Measurements from ENCODE around the gene FAM13A.

FAM13A gene

DNA sequence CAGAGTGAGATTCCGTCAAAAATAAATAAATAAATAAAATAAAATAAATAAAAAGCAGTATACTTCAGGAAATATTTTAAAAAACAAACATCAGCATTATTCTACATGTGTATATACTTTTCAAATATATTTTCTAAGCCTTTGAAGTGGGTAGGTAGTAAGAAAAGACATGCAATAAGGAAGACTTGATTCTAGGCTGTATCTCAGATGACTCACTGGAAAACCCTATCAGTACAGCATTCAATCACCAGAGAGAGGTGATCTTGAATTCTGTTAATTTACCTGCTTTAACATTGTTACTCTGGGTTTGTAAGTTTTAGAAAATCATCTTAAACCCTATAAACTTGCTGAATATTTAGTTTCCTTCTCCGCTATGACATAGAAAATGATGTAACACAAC, 252.8 kb downstream of the FAM13A start:
- no peak for DNase-seq

DNA sequence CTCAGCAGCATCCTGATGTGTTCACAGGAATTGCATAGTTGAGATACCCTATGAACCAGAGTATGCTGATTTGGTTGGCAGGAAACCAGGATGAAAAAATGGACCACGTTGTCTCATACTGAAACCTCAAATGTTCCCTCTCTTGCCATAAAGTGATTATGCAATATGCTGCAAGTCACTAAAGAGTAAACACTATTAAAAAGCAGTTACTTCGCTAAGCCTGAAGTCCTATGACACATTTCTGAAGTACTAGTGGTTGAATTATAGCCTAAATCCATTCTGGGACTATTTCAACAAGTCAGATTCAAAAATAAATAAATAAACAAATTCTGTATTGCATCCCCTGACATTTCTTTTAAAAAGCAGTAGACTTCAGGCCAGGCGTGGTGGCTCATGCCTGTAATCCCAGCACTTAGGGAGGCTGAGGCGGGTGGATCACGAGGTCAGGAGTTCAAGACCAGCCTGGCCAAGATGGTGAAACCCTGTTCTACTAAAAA, 253.3 kb downstream of the FAM13A start:
- DNase-seq: no peak

DNA sequence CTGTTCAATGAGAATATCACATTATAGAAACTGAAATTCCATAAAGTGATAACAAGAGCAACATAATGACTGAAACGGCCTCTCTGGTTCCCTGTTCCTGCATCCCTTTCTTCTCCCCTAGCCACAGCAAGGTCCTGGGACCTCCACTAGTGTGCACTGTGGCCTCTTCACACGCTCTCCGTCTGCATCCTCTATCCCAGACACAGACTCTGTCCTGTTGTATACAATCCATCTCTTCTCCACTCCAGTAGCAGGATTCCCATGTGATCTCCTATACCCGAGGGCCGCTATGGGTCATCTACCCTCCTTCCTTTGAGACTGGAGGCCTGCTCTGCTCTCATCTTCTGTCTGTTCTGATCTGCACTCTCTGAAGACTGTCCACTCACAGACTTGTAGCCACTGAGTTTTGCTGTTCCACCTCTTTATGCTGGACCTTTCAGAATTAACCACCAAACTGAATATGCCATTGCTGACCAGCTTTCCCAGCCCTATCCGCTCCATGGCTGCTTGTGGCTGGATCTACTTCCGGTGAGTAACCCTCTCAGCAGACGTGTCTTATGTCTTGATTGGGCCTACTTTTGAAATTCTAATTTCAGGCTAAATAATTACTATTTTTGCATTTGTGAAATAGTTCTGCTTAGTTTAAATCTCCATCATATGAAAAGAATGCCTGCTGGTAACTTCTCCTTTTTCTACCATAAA, 254.2 kb downstream of the FAM13A start:
- no peak for DNase-seq

DNA sequence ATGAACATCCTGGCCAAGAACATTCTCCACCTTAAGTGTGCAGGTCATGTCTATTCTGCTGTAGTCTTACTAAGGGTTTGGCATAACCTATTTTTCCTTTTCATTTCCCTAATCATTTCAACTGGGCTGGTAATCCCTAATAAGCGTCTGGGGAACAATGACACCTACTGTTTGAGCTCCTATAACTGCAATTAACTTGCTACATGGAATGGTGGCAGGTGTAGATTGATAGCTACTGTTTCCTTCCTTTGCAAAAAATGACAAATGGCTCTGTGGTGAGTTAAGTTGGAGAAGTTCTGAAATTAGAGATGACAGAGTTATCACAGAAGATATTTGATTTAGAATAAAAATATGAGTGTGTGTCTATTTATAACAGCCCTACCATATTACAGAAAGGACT, 254.8 kb downstream of the FAM13A start:
- no peak for DNase-seq

DNA sequence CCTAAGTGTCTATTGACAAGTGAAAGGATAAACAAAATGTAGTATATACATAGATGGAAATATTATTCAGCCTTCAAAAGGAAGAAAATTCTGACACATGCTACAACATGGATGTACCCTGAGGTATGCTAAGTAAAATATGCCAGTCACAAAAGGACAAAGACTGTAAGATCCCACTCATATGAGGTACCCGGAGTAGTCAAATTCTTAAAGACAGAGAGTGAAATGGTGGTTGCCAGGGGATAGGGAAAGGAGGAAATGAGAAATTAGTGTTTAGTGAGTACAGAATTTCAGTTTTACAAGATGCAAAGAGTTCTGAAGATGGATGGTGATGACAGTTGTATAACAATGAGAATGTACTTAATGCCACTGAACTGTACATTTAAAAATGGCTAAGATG, 257.1 kb downstream of the FAM13A start:
- DNase-seq: no peak

DNA sequence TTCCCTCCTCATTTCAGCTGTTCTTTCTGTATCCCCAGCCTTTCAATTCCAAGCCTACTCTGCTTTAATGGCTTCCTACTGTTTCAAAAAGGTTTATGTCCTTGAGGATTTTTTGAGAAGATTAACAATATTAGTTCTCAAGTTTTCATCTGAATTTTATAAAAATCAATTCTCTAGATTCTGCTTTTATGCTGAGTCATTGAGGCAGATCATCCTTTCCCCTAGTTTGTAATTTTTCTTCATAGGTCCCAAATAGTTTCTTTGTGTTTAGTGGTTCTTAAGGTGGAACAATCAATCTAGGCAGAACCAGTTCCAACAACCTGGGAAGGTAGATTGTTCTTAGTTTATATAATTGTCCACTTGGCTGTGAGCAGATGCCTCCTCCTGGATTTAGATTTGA, 259.3 kb downstream of the FAM13A start:
- DNase-seq: no peak

DNA sequence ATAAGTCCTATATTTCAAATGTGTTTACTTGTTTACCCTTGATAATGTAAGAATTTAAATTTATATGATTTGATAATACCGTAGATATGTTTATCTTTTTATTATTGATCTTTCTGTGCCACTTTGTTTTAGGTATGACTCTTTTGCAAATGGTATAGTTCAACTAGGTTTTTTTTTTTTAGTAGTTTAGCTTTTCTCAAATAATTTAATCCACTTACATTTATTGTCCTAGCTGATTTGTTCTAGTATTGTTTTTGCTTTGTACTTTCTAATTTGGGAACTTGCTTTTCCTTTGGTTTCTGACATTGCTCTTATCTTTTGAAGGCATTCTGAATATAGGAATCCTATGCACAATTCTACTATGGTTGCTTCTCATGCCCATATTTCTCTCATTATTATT, 260.4 kb downstream of the FAM13A start:
- no peak for DNase-seq

DNA sequence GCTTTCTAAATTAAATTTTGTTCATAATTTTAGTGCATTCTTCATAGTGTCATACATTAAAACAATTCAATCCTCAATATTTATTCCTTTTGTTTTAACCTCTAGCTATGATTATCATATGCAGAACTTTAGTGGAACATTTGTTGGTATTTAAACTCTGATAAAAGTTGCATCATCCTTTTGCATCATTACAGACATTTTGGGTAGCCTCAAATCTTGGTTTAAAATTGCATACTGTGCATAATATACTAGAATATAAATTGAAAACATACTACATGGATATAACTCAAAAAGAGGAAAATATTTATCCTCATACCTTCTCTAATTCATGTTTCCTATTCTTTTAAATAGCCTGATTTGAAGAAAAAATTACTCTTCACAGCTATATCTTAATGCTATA, 262.0 kb downstream of the FAM13A start:
- no peak for DNase-seq

DNA sequence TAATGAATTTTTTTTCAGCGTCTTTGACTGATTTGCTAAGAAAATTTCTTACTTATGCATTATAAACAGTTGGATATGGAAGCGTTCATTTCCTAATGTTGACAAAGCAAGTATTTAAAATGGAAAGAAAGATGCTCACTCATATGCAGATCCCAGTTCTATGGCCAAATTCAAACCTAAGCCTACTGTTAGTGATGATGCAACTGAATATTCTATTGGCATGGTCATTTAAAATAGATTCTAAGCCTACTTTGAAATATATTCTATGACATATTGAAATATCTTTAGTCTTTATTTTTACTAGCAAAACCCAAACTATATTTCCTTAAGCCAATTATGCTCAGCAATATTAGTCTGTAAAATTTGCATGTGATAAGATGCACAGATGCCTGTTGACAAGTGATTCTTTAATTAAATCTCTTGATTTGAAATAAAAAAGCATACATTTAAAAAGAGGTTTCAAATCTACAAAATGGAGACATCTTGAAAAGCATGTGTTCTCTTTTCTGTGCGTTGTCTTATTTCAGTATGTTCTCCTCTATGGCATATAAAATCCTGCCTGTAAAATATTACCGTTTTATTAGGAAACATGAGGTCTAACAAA, 262.8 kb downstream of the FAM13A start:
- DNase-seq: no peak

DNA sequence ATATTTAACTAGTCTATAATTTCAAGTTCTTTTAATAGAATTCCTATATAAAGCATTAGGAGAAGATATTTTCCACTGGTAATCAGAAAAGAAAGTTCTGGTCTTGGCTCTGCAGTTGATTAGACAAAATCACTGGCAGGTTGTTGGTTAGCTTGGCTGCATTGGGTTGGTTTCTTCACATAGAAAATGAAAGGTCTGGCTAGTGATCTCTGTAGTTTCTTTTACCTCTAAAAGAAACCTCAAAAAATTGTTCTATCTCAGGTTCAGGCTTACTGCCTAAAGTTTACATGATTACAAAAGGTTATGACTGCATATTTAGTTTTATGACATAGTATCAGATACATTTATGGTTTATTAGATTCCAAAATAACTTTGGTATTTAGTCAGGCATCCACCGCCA, 263.5 kb downstream of the FAM13A start:
- DNase-seq: no peak

DNA sequence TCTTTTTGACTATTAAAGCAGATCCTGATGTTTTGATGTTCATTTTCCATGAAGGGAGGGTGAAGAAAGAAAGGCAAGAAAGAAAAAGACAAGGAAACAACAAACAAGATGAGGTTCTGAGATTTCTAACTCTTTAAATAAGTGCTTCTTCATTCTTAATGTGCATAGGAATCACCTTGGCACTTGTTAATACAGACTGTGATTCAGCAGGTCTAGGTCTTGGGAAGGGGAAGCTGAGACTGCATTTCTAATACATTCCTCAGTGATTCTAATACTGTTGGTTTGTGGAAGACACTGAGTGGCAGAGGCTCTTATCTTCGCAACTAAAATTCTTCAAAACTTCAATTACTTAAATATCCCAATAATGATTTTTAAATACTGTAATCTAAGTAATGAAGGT, 264.2 kb downstream of the FAM13A start:
- DNase-seq: no peak

DNA sequence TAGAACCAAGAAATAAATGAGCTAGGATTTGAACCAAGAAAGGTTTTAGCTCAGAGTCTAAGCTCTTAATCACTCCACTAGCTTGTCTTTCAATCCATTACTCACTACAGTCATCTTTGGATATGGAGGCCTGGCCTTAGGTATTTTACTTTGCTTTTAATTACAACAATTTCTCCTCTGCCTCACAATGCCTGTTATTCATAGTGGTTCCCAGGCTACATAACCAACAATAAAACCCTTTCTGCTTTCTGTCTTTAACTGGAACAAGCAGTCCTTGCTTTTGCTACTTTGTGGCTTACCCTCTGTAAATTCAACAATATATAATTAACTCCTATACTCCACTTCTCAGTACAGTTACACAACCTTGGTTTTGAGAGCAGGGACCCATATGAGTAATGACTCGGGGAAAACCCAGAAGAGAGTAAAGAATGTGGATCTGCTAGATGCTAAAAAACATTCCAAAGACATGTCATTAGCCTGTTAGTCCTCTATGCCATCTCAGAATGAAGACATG, 264.7 kb downstream of the FAM13A start:
- no peak for DNase-seq

DNA sequence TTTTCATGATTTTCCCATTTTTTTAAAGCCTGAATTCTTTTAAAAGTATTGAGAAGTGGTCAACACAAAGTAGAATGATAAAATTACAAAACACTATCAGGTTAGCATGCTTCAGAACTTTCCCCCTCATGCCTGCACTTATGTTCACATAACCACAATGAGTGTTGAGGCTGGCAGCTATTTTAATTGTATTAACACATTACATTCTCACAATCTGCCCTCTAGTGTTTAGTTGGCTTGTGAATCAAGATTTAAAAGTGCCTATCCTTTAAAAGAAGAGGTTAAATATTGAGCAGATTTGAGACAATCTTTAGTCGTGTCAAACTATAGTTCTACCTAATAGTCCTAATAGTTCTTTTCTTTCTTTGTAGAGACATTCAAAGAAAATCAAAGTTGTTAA, 265.7 kb downstream of the FAM13A start:
- no peak for DNase-seq

DNA sequence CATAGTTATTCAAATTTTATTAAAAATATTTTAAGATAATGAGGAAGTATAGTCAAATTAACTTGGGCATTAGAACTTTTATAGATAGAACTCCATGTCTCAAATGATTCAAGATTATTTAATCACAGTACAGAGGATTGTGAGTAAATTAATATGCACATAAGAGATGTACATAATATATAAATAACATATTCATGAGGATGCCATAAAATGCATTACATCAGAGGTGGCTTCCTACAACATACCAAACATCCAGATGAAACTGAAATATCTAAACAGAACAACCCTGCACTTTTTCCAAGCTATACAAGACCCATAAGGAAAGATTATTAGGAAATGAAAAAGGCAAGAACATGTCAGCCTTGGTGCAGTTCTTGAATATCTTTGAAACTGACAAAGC, 268.1 kb downstream of the FAM13A start:
- DNase-seq: no peak

DNA sequence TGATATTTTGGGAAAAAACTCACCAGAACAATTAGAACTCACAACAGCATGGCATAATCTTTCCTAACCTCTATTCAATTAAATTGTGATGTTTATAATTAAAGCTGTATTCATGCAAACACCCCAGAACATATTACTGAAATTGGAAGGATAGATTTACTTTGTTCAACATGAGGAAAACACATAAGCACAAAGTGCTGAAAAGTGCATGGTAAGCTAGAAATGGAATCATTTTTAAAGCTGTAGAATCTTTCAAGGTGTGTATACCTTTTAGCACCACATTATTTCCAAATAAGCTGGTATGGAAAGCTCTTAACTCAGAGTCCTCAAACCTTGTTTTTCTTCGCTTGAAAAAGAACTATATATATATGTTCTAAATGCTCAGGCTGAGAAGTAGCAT, 268.6 kb downstream of the FAM13A start:
- DNase-seq: no peak

DNA sequence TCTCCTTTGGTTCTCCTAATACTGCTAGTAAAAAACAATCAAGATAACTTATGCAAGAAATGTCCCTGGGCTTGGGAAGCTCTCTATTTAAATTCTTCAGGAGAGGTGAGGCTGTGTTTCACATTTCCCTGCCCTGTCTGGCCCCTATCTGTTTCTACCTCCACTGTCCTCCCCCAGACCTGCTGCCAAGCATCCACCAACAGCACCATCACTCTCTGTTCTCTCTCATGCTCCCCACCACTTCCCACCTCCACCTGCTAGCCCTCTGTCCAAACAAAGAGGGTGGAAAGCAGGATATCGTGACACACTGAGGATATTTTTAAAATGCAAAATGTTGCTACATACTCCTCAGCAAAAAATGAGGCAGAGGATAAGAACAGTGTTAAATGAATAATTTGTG, 271.0 kb downstream of the FAM13A start:
- DNase-seq: no peak

DNA sequence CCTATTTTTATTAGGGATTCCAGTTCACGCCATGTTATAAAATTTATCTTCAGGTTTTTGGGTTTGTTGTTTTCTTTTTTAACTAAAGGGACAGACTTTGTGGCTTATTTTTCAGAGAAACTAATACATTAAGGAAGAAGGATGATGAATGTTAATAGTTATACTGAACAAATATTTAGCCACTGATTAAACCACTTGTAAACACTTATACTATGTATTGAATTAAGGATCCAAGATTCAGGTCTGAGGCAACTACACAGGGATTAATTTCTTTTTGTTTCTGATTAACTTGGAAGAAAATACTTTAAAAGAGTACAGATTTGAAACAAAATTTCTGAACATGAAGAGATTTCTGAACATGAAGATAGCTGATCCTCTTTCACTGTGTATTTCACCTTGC, 276.6 kb downstream of the FAM13A start:
- no peak for DNase-seq

DNA sequence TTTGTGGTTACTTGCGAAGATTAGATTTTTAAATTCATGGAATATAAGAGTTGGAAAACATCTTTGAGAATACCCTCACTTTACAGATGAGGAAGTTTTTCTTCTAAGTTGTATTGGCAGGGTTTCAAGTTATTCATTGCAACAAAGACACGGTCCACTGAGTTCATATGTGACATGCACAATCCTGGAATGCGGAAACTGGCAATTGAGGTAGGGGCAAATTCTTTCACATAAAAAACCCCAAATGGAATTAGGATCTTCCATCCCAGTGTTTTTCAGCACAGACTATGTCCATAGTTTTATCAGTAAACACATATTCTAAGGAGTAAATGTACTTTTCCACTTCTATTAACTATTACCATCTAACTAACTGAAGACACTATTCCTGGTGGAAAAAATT, 277.6 kb downstream of the FAM13A start:
- no peak for DNase-seq

DNA sequence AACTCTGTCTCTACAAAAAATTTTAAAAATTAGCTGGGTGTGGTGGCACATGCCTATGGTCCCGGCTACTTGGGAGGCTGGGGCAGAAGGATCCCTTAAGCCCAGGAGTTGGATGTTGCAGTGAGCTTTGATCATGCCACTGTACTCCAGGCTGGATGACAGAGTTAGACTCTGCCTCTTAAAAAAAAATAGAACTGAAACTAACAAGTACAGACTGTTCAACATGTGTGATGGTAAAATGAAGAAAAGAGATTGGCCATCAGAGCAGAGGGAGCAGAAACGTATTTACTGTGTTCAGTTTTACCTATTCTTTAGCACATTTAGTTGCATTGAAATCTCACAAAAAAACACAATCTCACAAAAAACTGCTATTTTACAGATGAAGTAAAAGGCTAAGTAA, 281.5 kb downstream of the FAM13A start:
- no peak for DNase-seq

DNA sequence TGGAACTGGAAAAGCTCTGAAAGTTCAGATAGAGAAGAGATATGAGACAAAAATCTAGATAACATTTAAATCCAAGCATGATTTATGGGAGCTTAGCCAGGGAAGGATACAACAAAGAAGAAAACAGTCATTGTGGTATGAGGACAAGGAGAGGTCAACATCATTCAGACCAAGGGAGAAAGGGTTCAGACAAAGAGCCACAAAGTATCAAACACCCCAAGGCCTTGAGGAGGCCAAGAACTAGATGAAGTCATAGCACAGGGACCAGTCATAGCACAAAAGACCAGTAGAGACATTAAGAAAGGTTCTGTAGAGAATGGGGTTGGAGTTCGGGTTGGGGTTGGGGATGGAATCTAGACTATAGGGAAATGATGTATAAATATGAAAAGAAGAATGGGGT, 282.0 kb downstream of the FAM13A start:
- DNase-seq: no peak

DNA sequence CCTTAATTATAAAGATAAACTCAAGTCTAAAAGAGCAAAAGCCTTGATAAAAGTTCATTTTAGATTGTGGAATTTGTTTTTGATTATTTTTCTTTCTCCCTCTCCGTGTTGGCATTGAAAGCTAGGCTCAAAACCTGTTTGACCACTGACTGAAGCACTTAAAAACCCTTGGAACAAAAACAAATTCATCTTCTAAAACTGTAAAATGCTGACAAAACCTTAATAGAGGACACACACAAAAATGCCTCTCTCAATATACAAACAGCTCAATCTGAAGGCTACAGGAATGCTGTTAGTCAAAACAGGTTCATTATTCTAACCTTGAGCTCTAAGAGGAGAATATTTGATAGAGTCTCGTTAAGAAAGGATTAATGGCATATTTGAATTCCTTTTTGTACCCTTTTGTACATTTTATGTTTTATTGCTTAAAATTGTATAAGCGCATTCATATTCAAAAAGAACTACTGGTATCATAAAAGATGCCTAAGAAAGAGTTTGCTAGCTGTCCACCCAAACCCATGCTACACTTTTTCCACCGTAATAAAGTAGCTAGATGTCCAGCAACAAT, 285.0 kb downstream of the FAM13A start:
- DNase-seq: no peak

DNA sequence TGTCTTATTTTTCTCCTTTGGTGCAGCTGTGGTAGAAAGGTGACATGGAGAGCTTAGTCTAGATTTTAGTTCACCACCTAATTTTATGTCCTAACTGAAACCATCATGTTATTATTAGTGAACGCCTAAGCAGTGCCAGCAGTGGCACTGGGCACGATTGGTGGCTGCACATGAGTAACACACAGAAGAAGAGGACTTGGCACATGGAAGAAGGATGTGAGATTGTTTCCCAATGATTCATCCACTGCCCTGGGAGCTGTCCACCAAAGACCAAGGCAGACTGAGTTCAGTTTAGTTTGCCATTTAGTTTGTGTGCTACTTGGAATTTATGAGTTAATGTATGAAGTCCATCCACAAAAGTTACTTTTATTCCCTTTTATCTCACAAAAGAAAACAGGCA, 291.3 kb downstream of the FAM13A start:
- no peak for DNase-seq

DNA sequence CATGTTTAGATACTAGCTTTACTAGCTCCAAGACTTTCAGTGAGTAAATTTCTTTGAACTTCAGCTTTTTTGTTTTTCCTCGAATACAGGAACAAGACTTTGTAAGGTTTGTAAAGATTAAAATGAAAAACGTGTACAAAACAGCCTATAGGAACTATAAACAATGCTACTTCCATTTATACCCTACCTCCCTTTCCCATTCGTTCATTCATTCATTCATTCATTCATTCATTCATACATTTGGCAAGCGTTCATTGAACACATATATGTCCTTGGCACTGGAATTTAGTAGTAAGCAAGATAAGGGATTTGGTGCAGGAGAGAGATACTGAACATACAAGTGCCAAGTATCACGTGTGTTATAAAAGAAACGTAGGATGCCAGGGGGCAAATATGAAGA, 293.9 kb downstream of the FAM13A start:
- no peak for DNase-seq

DNA sequence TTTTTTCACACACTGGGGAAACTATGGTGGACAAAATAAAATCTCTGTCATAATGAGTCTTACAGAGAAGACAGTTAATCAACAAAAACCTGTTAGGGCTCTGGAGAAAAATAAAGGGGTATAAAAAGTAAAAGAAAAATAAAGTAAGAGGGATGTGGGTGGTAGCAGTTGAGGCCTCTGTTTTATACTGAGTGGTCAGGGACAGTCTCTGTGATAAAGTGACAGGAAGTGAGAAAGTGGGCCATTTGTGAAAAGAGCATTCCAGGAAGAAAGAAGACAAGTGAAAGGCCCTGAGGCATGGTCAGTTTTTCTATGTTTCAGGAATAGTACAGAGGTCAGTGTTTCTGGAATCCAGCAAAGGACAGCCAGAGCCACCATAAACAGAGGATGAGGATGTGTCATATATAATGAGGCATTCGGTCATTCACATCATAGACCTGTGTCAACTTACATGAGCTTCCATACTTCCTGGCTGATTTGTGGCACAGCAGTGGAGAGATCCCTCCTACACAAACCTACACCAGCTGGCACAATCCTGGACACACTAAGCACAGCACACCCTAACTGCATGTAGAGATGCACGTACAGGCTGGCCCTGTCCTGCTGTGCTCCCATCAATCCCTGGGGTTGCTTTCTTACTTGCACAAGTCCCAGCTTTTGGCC, 295.0 kb downstream of the FAM13A start:
- DNase-seq: no peak

All from activated effector memory CD4-positive, alpha-beta T cell treated with anti-CD3 and anti-CD28 coated beads, Interleukin-2, amount 50 U/mL, for 16 hours (primary cell).